Endothelial cell of umbilical vein (primary cell): Measurements from ENCODE around the gene WDR41.

Experiments used
- CTCF ChIP-seq, 2 donors: IDR thresholded peaks; 1 replicate in 1 of 2; 2 replicates in 1 of 2; pipeline ENCODE4 v1.5.1; 2011; ENCODE audit warnings: low read length in 2 of 2, mild to moderate bottlenecking in 2 of 2, moderate library complexity in 2 of 2, control low read depth in 1 of 2, inconsistent platforms in 1 of 2, low read depth in 1 of 2; ENCODE audit not compliant: insufficient read depth in 1 of 2; ENCODE audit errors: extremely low read depth in 1 of 2
- POLR2AphosphoS5 ChIP-seq: IDR thresholded peaks from 2 replicates; pipeline ENCODE4 v1.6.1; 2012; ENCODE audit warnings: low read depth, mild to moderate bottlenecking, control low read depth, low read length, moderate library complexity; ENCODE audit not compliant: insufficient read depth

- TF ChIP-seq POLR2AphosphoS5: no peak
- no peak for TF ChIP-seq CTCF (IDR thresholded peaks at IDR 0.05; ENCODE audit: extremely low read depth in 1 of 2, insufficient read depth in 1 of 2, low read depth in 1 of 2, low read length in 2 of 2)
Measured at GRCh38 chr5:77409870-77410621, 82.1 kb downstream of the WDR41 start.
